HFF-Myc (cell line): ENCODE measurements around the gene PRKCA.

Experiments used
- DNase-seq: peaks from one replicate; pipeline ENCODE4 v3.0.0-alpha.2; 2011; ENCODE audit warnings: low read depth; ENCODE audit errors: extremely low read depth
- H3K4me3 ChIP-seq: replicated peaks from 2 replicates; pipeline ENCODE4 v1.5.1; 2011; ENCODE audit warnings: low read depth, mild to moderate bottlenecking, control low read depth, low read length
- CTCF ChIP-seq: IDR thresholded peaks from 2 replicates; pipeline ENCODE4 v1.5.1; 2012; ENCODE audit warnings: mild to moderate bottlenecking, low read depth, low read length, control low read depth; ENCODE audit errors: missing control alignments

PRKCA gene

DNA sequence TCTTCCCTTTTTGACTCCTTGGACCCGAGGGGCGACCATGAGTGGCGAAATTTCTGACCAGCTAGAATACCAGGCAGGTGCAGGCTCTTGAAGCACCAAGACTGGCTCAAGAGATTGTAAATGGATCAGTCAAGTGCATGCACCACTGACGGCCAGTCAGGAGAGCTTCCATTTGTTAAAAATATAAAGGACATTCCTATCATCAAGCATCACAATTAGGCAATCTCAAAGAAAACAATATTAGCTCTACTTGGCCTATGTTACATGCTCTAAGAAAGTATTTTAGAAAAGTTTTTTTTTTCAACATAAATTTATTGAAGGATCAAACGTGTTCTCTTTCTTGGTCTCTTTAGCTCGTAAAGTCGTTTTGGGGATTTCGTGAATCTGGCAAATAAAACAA, 1.5 kb upstream of the PRKCA start:
- no peak for TF ChIP-seq CTCF
- H3K4me3 ChIP-seq: peak overlapping the region; percentile 64
- DNase-seq: no peak

DNA sequence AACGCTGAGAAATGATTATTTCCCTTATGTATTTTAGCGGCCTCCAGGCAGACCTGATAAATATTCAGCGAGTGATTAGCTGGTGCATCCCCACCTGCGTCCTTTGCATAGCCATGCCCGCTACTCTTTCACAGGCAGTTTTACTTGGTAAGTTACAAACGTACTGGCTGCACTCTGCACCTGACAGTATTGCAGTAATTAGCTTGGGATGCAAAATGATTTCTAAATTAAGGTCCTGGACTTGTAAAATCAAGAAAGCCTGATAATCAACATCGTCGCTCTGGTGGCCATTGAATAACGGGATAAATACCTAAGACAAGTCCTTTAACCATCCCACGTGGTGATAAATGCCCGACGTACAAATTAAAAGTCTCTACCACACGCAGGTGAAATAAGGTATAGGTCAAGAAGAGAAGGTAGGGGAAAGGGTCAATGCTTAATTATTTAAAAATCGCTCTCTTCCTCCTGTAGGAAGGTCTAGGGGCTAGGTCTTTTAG, 998 bp upstream of the PRKCA start:
- no peak for DNase-seq
- TF ChIP-seq CTCF: no peak
- peak overlapping the region; percentile 64 for H3K4me3 ChIP-seq

GRCh38 chr17:66302761-66303626, 581 bp downstream of the PRKCA start:
- H3K4me3 ChIP-seq: peak overlapping the region; percentile 77
- no peak for TF ChIP-seq CTCF
- DNase-seq: no peak

DNA sequence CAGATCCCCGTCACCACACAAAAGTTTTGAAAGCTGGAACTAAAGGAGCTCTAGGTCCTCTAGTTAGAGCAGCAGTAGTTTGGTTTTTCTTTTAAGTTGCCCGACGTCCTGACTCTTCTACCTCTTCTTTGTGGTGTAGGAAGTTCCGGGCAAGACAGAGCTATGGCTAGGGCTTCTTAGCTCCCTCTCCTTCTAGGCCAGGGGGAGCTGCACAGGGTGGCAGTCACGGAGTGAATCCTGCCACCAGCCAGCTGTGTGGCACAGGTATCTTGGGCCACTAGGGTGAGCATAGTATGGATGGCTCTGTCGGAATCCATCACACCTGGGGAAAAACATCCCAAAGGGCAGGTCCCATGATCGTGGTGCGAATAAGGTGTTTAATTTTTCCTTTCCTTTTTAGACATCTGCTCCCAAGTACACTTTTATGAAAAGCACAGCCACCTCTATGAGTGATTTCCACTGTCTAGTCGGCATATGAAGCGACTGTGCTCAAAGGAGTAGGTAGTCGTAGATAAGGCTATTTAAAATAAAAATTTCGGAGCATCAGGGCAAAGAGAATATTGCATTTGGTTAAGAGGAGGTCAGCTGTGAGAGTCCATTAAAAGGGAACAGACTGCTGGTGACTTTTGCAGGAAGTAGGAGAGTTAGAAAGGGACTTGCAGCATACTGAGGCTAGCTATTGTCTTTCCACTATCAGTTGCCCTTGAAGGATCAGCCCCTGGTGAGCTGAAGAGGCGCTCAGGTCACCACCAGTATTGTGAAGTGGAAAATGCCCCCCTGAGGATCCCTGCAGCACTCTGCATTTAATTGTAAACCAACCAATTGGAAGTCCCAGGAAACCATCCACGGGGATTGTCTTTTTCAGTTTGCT, 2.1 kb downstream of the PRKCA start:
- no peak for DNase-seq
- H3K4me3 ChIP-seq: peak overlapping the region; percentile 77
- TF ChIP-seq CTCF: no peak

DNA sequence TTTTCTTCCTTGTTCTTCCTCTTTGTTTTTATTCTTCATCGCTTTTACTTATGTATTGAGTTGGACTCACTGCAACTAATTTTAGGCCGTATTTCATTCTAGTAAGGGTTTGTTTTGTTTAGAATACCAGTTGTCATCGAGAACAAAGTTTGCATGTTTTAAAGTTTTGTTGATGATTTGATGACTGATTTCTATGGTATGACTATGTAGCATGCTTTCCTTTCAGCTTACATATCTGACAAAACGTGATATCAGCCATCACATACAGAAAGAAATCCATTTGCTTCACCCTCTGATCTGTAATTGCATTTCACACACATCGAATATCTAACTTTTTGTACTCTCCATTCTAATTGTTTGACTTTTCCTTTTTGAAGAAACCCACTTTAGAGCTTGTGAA, 4.0 kb downstream of the PRKCA start:
- TF ChIP-seq CTCF: no peak
- no peak overlapping the region for H3K4me3 ChIP-seq
- no peak for DNase-seq

DNA sequence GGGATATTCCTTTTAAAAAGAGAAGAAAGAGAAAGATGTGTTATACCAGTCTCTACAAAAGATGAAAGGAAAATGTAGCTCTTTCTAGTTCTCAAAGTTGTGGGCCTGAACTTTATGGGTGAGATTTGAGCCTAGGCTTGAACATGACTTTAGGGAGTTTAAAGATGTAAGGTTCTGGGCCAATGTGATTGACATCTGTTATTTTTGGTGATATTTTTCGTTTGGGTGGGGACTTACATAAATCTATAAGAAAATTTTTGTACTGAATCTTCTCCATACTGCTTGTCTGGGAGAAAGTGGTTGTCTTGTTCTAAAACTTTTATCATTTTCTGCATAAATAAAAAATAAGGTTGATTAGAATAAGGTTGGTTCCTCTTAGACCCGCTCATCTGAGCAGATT, 4.8 kb downstream of the PRKCA start:
- no peak for TF ChIP-seq CTCF
- H3K4me3 ChIP-seq: no peak overlapping the region
- DNase-seq: no peak
